ENCODE results near the gene CRTC2. TPM values are rescaled to one million over a fixed set of nuclear protein-coding genes. Genes with fewer than 3 reads are reported as not detected.

Gene CRTC2
- total and polyA plus RNA-seq, 5 donors: 23.4 to 32.8 (median 26.9) TPM

- Histone ChIP-seq H3K9me3 (ENCODE audit: control insufficient read depth, low read length) (no peaks in the 10 kb centered on the region), H3K4me1 (ENCODE audit: control insufficient read depth, insufficient read depth, low read length) (peaks cover 5% of the 10 kb centered on the region), H3K27me3 (ENCODE audit: control insufficient read depth, insufficient read depth) (no peaks in the 10 kb centered on the region), H3K4me3 (ENCODE audit: low read length) (no peak overlapping the region), H3K27ac (ENCODE audit: low read length) (no peak overlapping the region)
- DNase-seq: no peak
- ATAC-seq: no peak
- intact Hi-C loops (cut with DNase I): no loop called here
- WGBS: 91% methylated on average over 3 of the region's 3 CpGs
Observed at GRCh38 chr1:153973071-153973470, 14.7 kb upstream of the CRTC2 start.

DNA sequence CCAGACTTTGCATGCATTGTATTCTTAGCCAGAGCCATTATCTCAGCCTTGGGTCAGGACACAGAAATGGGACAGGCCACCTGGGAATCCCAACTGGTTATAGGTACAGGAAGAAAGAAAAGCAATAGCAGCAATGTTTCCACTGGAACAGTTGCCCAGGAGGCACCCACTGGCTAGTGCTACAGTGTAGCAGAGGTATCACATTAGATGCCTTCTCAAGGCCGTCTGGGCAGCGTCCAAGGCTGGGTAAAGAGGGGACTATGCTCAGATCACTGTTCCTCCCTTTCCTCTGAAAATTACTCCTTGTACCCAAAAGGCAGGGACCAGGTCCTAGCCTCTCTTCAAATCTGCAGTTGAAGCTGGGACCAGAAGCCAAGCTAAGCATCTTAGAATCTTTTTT is 11.9 kb upstream of the CRTC2 start:
- WGBS: 91% methylated on average over 2 of the region's 2 CpGs
- intact Hi-C loops (cut with DNase I): no loop called here
- ATAC-seq: no peak
- Histone ChIP-seq H3K27ac (ENCODE audit: low read length) (no peak overlapping the region), H3K9me3 (ENCODE audit: control insufficient read depth, low read length) (no peaks in the 10 kb centered on the region), H3K4me3 (ENCODE audit: low read length) (no peak overlapping the region), H3K4me1 (ENCODE audit: control insufficient read depth, insufficient read depth, low read length) (peaks cover 6% of the 10 kb centered on the region), H3K27me3 (ENCODE audit: control insufficient read depth, insufficient read depth) (no peaks in the 10 kb centered on the region)
- DNase-seq: no peak

DNA sequence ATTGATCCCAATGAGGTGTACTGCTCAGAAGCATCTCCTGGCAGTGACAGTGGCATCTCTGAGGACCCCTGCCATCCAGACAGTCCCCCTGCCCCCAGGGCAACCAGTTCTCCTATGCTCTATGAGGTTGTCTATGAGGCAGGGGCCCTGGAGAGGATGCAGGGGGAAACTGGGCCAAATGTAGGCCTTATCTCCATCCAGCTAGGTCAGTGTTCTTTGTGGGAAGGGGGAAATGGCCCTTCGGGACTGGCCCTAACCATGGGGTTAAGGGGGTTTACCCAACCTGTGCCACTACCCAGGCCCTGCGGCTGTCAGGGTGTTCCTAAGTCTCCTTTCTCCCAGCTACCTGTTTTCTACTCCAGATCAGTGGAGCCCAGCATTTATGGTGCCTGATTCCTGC is 10.6 kb upstream of the CRTC2 start:
- WGBS: 91% methylated on average over 2 of the region's 2 CpGs
- intact Hi-C loops (cut with DNase I): no loop called here
- no peak overlapping the region for H3K27ac ChIP-seq (ENCODE audit: low read length)
- H3K27me3 ChIP-seq (ENCODE audit: control insufficient read depth, insufficient read depth): no peaks in the 10 kb centered on the region
- H3K9me3 ChIP-seq (ENCODE audit: control insufficient read depth, low read length): no peaks in the 10 kb centered on the region
- ATAC-seq (no peak), DNase-seq (no peak)
- no peak overlapping the region for H3K4me3 ChIP-seq (ENCODE audit: low read length)
- H3K4me1 ChIP-seq (ENCODE audit: control insufficient read depth, insufficient read depth, low read length): peaks cover 6% of the 10 kb centered on the region

DNA sequence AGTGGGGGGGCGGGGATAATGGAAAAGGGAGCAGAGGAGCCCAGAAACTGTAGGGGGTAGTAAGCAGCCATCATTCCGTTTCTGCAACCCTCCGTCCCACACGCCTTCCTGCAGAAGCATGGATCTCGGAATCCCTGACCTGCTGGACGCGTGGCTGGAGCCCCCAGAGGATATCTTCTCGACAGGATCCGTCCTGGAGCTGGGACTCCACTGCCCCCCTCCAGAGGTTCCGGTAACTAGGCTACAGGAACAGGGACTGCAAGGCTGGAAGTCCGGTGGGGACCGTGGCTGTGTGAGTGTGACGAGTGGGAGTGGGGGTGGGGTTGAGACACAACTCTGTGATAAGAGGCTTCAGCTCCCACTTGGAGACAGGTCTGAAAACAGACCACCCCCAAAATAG is 10.0 kb upstream of the CRTC2 start:
- no peaks in the 10 kb centered on the region for H3K9me3 ChIP-seq (ENCODE audit: control insufficient read depth, low read length)
- DNase-seq (peak in 1 of 3 donors; percentile 62), ATAC-seq (no peak)
- H3K27me3 ChIP-seq (ENCODE audit: control insufficient read depth, insufficient read depth): no peaks in the 10 kb centered on the region
- peak overlapping the region; percentile 54 for H3K4me3 ChIP-seq (ENCODE audit: low read length)
- no peak overlapping the region for H3K27ac ChIP-seq (ENCODE audit: low read length)
- peaks cover 6% of the 10 kb centered on the region for H3K4me1 ChIP-seq (ENCODE audit: control insufficient read depth, insufficient read depth, low read length)
- WGBS: 8% methylated on average over 13 of the region's 13 CpGs
- intact Hi-C loops (cut with DNase I): no loop called here

GRCh38 chr1:153968000-153968363 is 9.6 kb upstream of the CRTC2 start:
- DNase-seq (peak in 1 of 3 donors; percentile 77), ATAC-seq (no peak)
- intact Hi-C loops (cut with DNase I): no loop called here
- Histone ChIP-seq H3K4me3 (ENCODE audit: low read length) (peak overlapping the region; percentile 54), H3K9me3 (ENCODE audit: control insufficient read depth, low read length) (no peaks in the 10 kb centered on the region), H3K27ac (ENCODE audit: low read length) (peak overlapping the region; percentile 71), H3K4me1 (ENCODE audit: control insufficient read depth, insufficient read depth, low read length) (peaks cover 6% of the 10 kb centered on the region), H3K27me3 (ENCODE audit: control insufficient read depth, insufficient read depth) (no peaks in the 10 kb centered on the region)
- 2% methylated on average over 8 of the region's 8 CpGs for WGBS

- H3K27ac ChIP-seq (ENCODE audit: low read length): peak within 1 kb of the TSS; percentile 71
- ATAC-seq (peak; percentile 90), DNase-seq (peak; percentile 93 to 97 (median 95))
- under 1% methylated on average over 60 of the region's 60 CpGs for WGBS
- peak within 1 kb of the TSS; percentile 54 for H3K4me3 ChIP-seq (ENCODE audit: low read length)
- no peaks in the 10 kb centered on the region for H3K9me3 ChIP-seq (ENCODE audit: control insufficient read depth, low read length)
- no peaks in the 10 kb centered on the region for H3K27me3 ChIP-seq (ENCODE audit: control insufficient read depth, insufficient read depth)
- peaks cover 8% of the 10 kb centered on the region for H3K4me1 ChIP-seq (ENCODE audit: control insufficient read depth, insufficient read depth, low read length)
- intact Hi-C loops (cut with DNase I): no loop called here
Observed at GRCh38 chr1:153967107-153967999, 8.9 kb upstream of the CRTC2 start, which contains the start of gene CREB3L4. TSS of gene CREB3L4 (plus strand) at chr1:153967902. CDS start at chr1:153968526, 624 bp downstream.

GRCh38 chr1:153963850-153964331 is 5.5 kb upstream of the CRTC2 start:
- intact Hi-C loops (cut with DNase I): no loop called here
- ATAC-seq (no peak), DNase-seq (peak; percentile 44 to 76 (median 66))
- Histone ChIP-seq H3K4me3 (ENCODE audit: low read length) (peak overlapping the region; percentile 57), H3K27ac (ENCODE audit: low read length) (peak overlapping the region; percentile 92), H3K9me3 (ENCODE audit: control insufficient read depth, low read length) (no peaks in the 10 kb centered on the region), H3K27me3 (ENCODE audit: control insufficient read depth, insufficient read depth) (no peaks in the 10 kb centered on the region), H3K4me1 (ENCODE audit: control insufficient read depth, insufficient read depth, low read length) (peaks cover 18% of the 10 kb centered on the region)
- WGBS: under 1% methylated on average over 22 of the region's 22 CpGs

DNA sequence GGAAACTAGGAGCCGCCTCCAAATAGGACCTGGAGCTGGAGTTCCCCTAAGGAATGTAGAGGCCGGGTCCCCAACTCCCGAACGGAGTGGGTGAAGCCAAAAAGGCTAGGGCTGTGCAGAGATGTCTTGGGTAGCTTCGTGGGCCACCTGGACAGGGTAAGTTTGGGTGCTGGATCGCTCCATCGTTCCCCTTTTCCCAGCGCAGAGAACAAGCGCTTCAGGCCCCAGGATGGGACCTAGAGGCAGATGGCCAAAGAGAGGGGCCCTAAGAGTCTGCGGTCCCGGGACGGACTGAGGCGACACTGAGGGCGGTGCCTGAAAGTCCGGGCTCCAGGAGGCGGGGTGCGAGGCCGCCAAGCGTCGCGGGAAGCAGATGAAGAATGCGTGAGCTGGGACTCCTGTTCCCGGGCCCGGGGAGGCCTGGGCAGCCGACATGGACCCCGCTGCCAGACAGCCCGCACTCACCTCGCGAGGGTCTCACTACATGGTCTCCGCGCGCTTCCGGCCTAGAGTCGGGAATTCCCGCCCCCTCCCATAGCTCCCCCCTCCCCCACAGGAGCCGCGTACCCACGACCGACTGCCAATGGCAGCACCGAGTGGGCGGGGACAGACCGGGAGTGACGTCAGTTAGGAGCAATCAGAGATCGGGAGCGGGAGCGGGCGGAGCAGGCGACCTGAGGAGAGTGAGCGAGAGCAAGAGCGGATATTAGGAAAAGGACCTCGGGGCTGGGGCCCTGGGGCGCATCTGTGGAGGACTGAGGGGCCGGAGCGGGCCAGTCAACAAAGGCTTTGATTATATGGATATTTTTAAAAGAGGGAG is 4.8 kb upstream of the CRTC2 start, which contains the start of gene SLC39A1:
Gene SLC39A1, minus strand, starts transcription at position 508 of the 820 bp plus-strand sequence. CDS start 822 bp downstream, outside the sequence.
- H3K9me3 ChIP-seq (ENCODE audit: control insufficient read depth, low read length): no peaks in the 10 kb centered on the region
- H3K4me1 ChIP-seq (ENCODE audit: control insufficient read depth, insufficient read depth, low read length): peaks cover 15% of the 10 kb centered on the region
- DNase-seq: peak; percentile 98 to 100 (median 99)
- H3K27ac ChIP-seq (ENCODE audit: low read length): peak within 1 kb of the TSS; percentile 93
- intact Hi-C loops (cut with DNase I): no loop called here
- under 1% methylated on average over 54 of the region's 54 CpGs for WGBS
- peak within 1 kb of the TSS; percentile 57 for H3K4me3 ChIP-seq (ENCODE audit: low read length)
- H3K27me3 ChIP-seq (ENCODE audit: control insufficient read depth, insufficient read depth): no peaks in the 10 kb centered on the region
- peak; percentile 86 to 88 for ATAC-seq

DNA sequence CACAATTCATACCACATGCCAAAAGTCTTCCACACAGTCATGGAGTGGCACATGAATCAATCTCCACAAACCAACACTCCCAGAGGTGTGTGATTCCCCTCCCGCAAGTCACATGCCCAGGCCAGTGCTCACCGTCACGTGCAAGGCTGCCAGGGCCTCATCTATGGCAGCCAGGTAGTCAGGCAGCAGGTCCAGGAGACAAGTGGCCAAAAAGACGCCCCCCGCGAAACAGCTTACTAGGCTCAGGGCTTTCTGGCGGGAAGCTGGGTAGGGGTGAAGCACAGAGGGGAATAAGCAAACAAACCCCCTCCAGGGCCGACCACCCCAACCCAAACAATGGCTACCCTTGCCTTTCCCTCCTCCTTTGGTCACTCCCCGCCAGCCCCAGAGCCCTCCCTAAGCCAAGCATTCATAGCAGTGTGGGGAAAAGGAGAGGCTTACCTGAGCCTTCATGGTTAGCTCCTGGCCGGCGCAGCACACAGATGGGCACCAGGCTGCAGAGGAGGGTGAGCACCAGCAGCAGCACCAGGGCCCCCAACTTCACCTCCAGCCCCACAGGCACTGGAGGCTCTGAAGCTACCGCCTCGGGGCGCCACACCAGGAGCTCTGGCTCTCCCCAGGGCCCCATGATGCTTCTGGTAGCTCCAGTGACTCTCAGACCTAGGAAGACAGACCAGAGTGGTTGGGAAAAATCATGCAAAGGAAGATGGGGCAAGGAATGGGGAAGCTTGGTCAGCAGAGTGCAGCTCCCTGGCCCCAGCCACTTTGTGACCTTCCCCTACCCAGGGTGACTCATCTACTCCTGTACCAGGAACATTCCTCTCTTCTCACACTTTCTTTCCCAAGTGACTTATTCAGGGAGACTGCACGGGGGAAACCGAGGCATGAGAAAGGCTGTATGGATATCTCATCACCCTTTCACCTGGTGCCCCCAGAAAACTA is 3.9 kb upstream of the CRTC2 start:
- ATAC-seq (no peak), DNase-seq (peak; percentile 36 to 55 (median 50))
- Histone ChIP-seq H3K27ac (ENCODE audit: low read length) (peak overlapping the region; percentile 93), H3K4me3 (ENCODE audit: low read length) (peak overlapping the region; percentile 57), H3K4me1 (ENCODE audit: control insufficient read depth, insufficient read depth, low read length) (peaks cover 12% of the 10 kb centered on the region), H3K9me3 (ENCODE audit: control insufficient read depth, low read length) (no peaks in the 10 kb centered on the region), H3K27me3 (ENCODE audit: control insufficient read depth, insufficient read depth) (no peaks in the 10 kb centered on the region)
- intact Hi-C loops (cut with DNase I): no loop called here
- WGBS: 42% methylated on average over 16 of the region's 16 CpGs

- H3K27me3 ChIP-seq (ENCODE audit: control insufficient read depth, insufficient read depth): no peaks in the 10 kb centered on the region
- DNase-seq (no peak), ATAC-seq (no peak)
- H3K9me3 ChIP-seq (ENCODE audit: control insufficient read depth, low read length): no peaks in the 10 kb centered on the region
- WGBS: 65% methylated on average over 4 of the region's 4 CpGs
- intact Hi-C loops (cut with DNase I): no loop called here
- peaks cover 12% of the 10 kb centered on the region for H3K4me1 ChIP-seq (ENCODE audit: control insufficient read depth, insufficient read depth, low read length)
- no peak overlapping the region for H3K4me3 ChIP-seq (ENCODE audit: low read length)
- H3K27ac ChIP-seq (ENCODE audit: low read length): peak overlapping the region; percentile 36
Observed at GRCh38 chr1:153961421-153961820, 3.0 kb upstream of the CRTC2 start.
